Colon (tissue), 2 donors: ENCODE data around the gene EXD1.

Source experiments
- FAIRE-seq: peaks from 2 replicates; lab custom pipeline; 2012; peaks lifted over from hg19 to GRCh38; lab: Jason Lieb, UNC
- donor health status: control.
- donor health status: control.

The EXD1 gene

GRCh38 chr15:41231422-41232226 lies 1.1 kb upstream of the EXD1 start:
- no peak for FAIRE-seq

- no peak for FAIRE-seq
Observed at GRCh38 chr15:41230345-41230649, 260 bp downstream of the EXD1 start.

GRCh38 chr15:41219381-41219780 lies 11.2 kb downstream of the EXD1 start:
- FAIRE-seq: no peak

- FAIRE-seq: no peak
Observed at GRCh38 chr15:41218851-41219250, 11.7 kb downstream of the EXD1 start.

GRCh38 chr15:41215708-41216107 lies 14.8 kb downstream of the EXD1 start:
- no peak for FAIRE-seq

GRCh38 chr15:41207687-41208448 lies 22.7 kb downstream of the EXD1 start:
- FAIRE-seq: no peak

- FAIRE-seq: no peak
Observed at GRCh38 chr15:41205315-41205714, 25.2 kb downstream of the EXD1 start.

GRCh38 chr15:41203395-41203794 lies 27.2 kb downstream of the EXD1 start:
- FAIRE-seq: no peak

GRCh38 chr15:41199470-41199869 lies 31.1 kb downstream of the EXD1 start:
- FAIRE-seq: peak; percentile 89

- no peak for FAIRE-seq
Observed at GRCh38 chr15:41194444-41194843, 36.1 kb downstream of the EXD1 start.

- FAIRE-seq: no peak
Observed at GRCh38 chr15:41183581-41183980, 47.0 kb downstream of the EXD1 start.

- FAIRE-seq: no peak
Observed at GRCh38 chr15:41182266-41182665, 48.3 kb downstream of the EXD1 start.

GRCh38 chr15:41180206-41180789 lies 50.3 kb downstream of the EXD1 start:
- no peak for FAIRE-seq

- FAIRE-seq: no peak
Observed at GRCh38 chr15:41169781-41170180, 60.8 kb downstream of the EXD1 start.

- no peak for FAIRE-seq
Observed at GRCh38 chr15:41169086-41169485, 61.5 kb downstream of the EXD1 start.

GRCh38 chr15:41161736-41162135 lies 68.8 kb downstream of the EXD1 start:
- no peak for FAIRE-seq

- FAIRE-seq: no peak
Observed at GRCh38 chr15:41161336-41161735, 69.2 kb downstream of the EXD1 start.

- no peak for FAIRE-seq
Observed at GRCh38 chr15:41160639-41161315, 69.8 kb downstream of the EXD1 start.

GRCh38 chr15:41154412-41154811 lies 76.1 kb downstream of the EXD1 start:
- FAIRE-seq: no peak

- no peak for FAIRE-seq
Observed at GRCh38 chr15:41153733-41154132, 76.8 kb downstream of the EXD1 start.

- FAIRE-seq: no peak
Observed at GRCh38 chr15:41151451-41152005, 79.0 kb downstream of the EXD1 start.

- no peak for FAIRE-seq
Observed at GRCh38 chr15:41150279-41150678, 80.3 kb downstream of the EXD1 start.
